ENCODE results near the gene ZNF132. TPM values are rescaled to one million over a fixed set of nuclear protein-coding genes. Genes with fewer than 3 reads are reported as not detected.

The ZNF132 gene
- total RNA-seq, 4 donors from 2014 or later = 1.8 to 2.7 (median 2.4) TPM

DNA sequence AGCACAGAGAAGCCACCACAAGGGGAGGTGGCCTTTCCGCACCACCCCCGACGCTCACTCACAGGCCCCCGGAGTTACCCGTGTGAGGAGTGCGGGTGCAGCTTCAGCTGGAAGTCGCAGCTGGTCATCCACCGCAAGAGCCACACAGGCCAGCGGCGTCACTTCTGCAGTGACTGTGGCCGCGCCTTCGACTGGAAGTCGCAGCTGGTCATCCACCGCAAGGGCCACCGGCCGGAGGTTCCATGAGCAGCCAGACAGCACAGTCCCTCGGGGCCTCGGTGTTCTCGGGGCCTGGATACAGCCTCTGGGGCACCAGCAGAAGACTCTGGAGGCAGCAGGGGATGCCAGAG, 40.5 kb upstream of the ZNF132 start:
- DNase-seq = no peak
- no peak overlapping the region for H3K27ac ChIP-seq
- H3K4me1 ChIP-seq = peaks cover 7 to 12% of the 10 kb centered on the region in 2 donors
- no peaks in the 10 kb centered on the region for H3K9me3 ChIP-seq
- TF ChIP-seq POLR2A (IDR thresholded peaks at IDR 0.05) (no peak), CTCF (IDR thresholded peaks at IDR 0.05 in 4 of 5, conservative IDR thresholded peaks at IDR 0.05 in 1 of 5) (no peak)
- H3K27me3 ChIP-seq = no peaks in the 10 kb centered on the region
- ATAC-seq = no peak
- peaks cover 0 to 11% of the 10 kb centered on the region in 2 donors for H3K36me3 ChIP-seq
- in situ Hi-C loops (cut with MboI; ENCODE audit: low sequenced_read_pairs in 4 of 4) = no loop called here
- H3K4me3 ChIP-seq = no peak overlapping the region
- intact Hi-C loops (cut with DNase I; ENCODE audit: low total_unique reads) = no loop called here

DNA sequence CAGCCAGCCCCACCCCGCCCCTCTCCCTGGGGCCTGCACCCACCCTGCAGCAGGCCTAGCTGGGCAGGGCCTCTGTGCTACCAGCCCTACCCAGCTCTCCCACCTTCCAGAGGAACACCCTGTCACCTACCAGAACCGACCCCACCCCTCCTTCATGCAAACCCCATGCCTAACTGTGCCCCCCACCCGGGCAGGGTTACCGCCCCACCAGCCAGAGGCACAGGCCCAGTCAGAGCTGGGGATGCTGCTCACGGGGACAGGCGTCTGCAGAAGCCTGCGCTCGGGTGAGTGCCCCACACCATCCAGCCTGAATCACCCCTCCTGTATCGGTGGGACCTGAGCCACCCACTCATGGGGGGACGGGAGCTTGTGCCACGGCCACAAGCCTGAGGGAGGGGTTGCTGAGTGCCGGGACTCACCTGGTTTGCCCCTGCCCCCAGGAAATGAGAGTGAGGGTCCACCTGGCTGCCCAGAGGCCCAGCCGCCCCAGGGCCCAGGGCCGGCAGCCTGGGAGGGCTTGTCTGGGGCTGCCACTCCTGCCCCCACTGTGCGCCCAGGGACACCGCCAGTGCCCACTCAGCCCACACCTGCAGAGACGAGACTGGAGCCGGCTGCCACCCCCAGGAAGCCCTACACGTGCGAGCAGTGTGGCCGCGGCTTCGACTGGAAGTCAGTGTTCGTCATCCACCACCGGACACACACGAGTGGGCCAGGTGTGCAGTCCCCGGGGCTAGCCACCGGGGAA, 40.0 kb upstream of the ZNF132 start:
- DNase-seq (no peak), ATAC-seq (no peak)
- Histone ChIP-seq H3K27me3 (no peaks in the 10 kb centered on the region), H3K4me3 (no peak overlapping the region), H3K9me3 (no peaks in the 10 kb centered on the region), H3K36me3 (peaks cover 0 to 11% of the 10 kb centered on the region in 2 donors), H3K27ac (no peak overlapping the region), H3K4me1 (peaks cover 12 to 17% of the 10 kb centered on the region in 2 donors)
- no peak for TF ChIP-seq CTCF (IDR thresholded peaks at IDR 0.05 in 4 of 5, conservative IDR thresholded peaks at IDR 0.05 in 1 of 5)
- no peak for TF ChIP-seq POLR2A (IDR thresholded peaks at IDR 0.05)
- intact Hi-C loops (cut with DNase I; ENCODE audit: low total_unique reads) = no loop called here
- in situ Hi-C loops (cut with MboI; ENCODE audit: low sequenced_read_pairs in 4 of 4) = no loop called here

DNA sequence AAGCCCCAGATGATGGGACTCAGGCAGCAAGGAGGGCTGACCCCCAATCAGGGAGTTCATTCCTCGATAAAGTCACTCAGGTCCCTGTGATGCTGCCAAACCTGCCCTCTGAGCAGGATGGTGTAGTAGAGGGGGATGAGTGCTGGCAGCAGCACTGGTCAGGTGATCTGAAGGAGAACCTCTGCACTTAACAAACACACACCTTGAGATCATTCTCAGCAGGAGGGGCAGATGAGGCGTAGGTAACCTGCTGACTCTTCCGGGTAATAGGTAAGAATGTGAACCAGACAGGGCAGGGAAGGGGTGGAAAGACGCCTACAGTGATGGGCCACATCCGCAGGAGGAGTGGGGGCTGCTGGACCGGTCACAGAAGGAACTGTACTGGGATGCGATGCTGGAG, 39.4 kb upstream of the ZNF132 start:
- Histone ChIP-seq H3K9me3 (no peaks in the 10 kb centered on the region), H3K4me3 (no peak overlapping the region), H3K36me3 (peaks cover 0 to 11% of the 10 kb centered on the region in 2 donors), H3K27ac (no peak overlapping the region), H3K27me3 (no peaks in the 10 kb centered on the region), H3K4me1 (peaks cover 15 to 22% of the 10 kb centered on the region in 2 donors)
- DNase-seq (no peak), ATAC-seq (no peak)
- TF ChIP-seq CTCF (IDR thresholded peaks at IDR 0.05 in 4 of 5, conservative IDR thresholded peaks at IDR 0.05 in 1 of 5) (no peak), POLR2A (IDR thresholded peaks at IDR 0.05) (no peak)
- intact Hi-C loops (cut with DNase I; ENCODE audit: low total_unique reads) (no loop called here), in situ Hi-C loops (cut with MboI; ENCODE audit: low sequenced_read_pairs in 4 of 4) (no loop called here)

DNA sequence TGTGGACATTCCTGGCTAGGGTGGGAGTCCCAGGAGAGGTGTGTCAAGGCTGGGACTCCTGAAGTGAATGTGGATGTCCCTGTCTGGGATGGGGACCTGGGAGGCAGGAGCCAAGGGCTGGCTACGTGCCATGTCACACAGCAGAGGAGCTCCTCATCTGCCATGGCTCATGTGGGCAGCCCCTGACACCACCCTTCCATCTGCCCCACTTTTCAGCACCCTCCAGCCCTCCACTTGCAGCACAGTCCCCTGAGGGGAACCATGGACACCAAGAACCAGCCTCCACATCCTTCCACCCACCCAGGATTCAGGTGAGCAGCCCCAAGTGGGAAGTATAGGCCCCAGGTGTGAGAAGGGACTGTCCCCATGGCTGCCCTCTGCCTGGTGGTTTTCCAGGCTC, 37.9 kb upstream of the ZNF132 start:
- ATAC-seq (no peak), DNase-seq (no peak)
- in situ Hi-C loops (cut with MboI; ENCODE audit: low sequenced_read_pairs in 4 of 4) (no loop called here), intact Hi-C loops (cut with DNase I; ENCODE audit: low total_unique reads) (no loop called here)
- TF ChIP-seq POLR2A (IDR thresholded peaks at IDR 0.05) = no peak
- no peak for TF ChIP-seq CTCF (IDR thresholded peaks at IDR 0.05 in 4 of 5, conservative IDR thresholded peaks at IDR 0.05 in 1 of 5)
- Histone ChIP-seq H3K9me3 (no peaks in the 10 kb centered on the region), H3K27me3 (no peaks in the 10 kb centered on the region), H3K36me3 (peaks cover 0 to 11% of the 10 kb centered on the region in 2 donors), H3K4me1 (peaks cover 15 to 22% of the 10 kb centered on the region in 2 donors), H3K4me3 (no peak overlapping the region), H3K27ac (no peak overlapping the region)
